SK-N-SH (cell line): ENCODE results near the gene CUBN. TPM values are rescaled to one million over a fixed set of nuclear protein-coding genes. Genes with fewer than 3 reads are reported as not detected.

Source experiments
- CTCF ChIA-PET: fragments of 300-600, 350-600 bp; formaldehyde crosslinking; extraction: SDS; loops from one replicate; lab custom pipeline; 2021; lab: Yijun Ruan, JAX
- POLR2A ChIA-PET: fragments of 350-600 bp; sonication (Branson Sonifier 250); formaldehyde crosslinking; extraction: SDS; loops from one replicate; lab custom pipeline; 2020; ENCODE audit warnings: antibody characterized with exemption, inconsistent platforms; lab: Yijun Ruan, JAX
- DNase-seq: peaks from one replicate; pipeline ENCODE4 v3.0.0; 2012
- H2AFZ ChIP-seq: fragments of 200-600 bp; sonication (generic); 2 replicates; pipeline ENCODE4 v1.8.1; 2016; ENCODE audit warnings: antibody characterized with exemption, mild to moderate bottlenecking, low read depth
- H3F3A ChIP-seq: fragments of 200-600 bp; sonication (generic); replicated peaks from 2 replicates; pipeline ENCODE3; 2016; ENCODE audit warnings: antibody characterized with exemption, mild to moderate bottlenecking; ENCODE audit not compliant: insufficient read depth
- H3K27ac ChIP-seq, 2 experiments: fragments of 200-500 bp in 1 of 2; fragments of 200-600 bp in 1 of 2; sonication (Bioruptor generic) in 1 of 2; sonication (generic), shearing (Covaris generic) in 1 of 2; 2 replicates each; pipeline versions ENCODE4 v1.5.1 to v1.6.1; 2014 to 2016; ENCODE audit warnings: low read depth in 2 of 2, inconsistent platforms in 1 of 2, low read length in 1 of 2, mild to moderate bottlenecking in 1 of 2, mixed read lengths in 1 of 2
- H3K27me3 ChIP-seq: fragments of 200-600 bp; sonication (generic), shearing (Covaris generic); 2 replicates; pipeline ENCODE4 v1.6.1; 2016; ENCODE audit warnings: mixed run types; ENCODE audit not compliant: insufficient read depth
- H3K36me3 ChIP-seq, 2 experiments: fragments of 200-500 bp in 1 of 2; fragments of 200-600 bp in 1 of 2; sonication (Bioruptor generic) in 1 of 2; sonication (generic) in 1 of 2; replicated peaks in 1 of 2; 2 replicates each; pipeline versions ENCODE3 to v1.5.1; 2014 to 2016; ENCODE audit warnings: low read length in 1 of 2, mild to moderate bottlenecking in 1 of 2; ENCODE audit not compliant: insufficient read depth in 2 of 2, control insufficient read depth in 1 of 2
- H3K4me1 ChIP-seq, 2 experiments: fragments of 200-500 bp in 1 of 2; fragments of 200-600 bp in 1 of 2; sonication (Bioruptor generic) in 1 of 2; sonication (generic), shearing (Covaris generic) in 1 of 2; 2 replicates each; pipeline versions ENCODE4 v1.5.1 to v1.6.1; 2014 to 2016; ENCODE audit warnings: low read depth in 1 of 2, low read length in 1 of 2, mixed run types in 1 of 2; ENCODE audit not compliant: insufficient read depth in 2 of 2, control insufficient read depth in 1 of 2
- H3K4me2 ChIP-seq: fragments of 200-600 bp; sonication (generic), shearing (Covaris generic); 2 replicates; pipeline ENCODE4 v1.6.1; 2017; ENCODE audit warnings: mixed run types
- H3K4me3 ChIP-seq, 2 experiments: fragments of 200-500 bp in 1 of 2; fragments of 200-600 bp in 1 of 2; sonication (Bioruptor generic) in 1 of 2; sonication (generic), shearing (Covaris generic) in 1 of 2; 2 replicates each; pipeline versions ENCODE4 v1.5.1 to v1.8.1; 2014 to 2016; ENCODE audit warnings: low read depth in 2 of 2, inconsistent platforms in 1 of 2, low read length in 1 of 2, mild to moderate bottlenecking in 1 of 2, mixed read lengths in 1 of 2, moderate library complexity in 1 of 2
- H3K79me2 ChIP-seq: fragments of 200-600 bp; sonication (generic); 2 replicates; pipeline ENCODE4 v1.8.1; 2017; ENCODE audit warnings: mild to moderate bottlenecking; ENCODE audit not compliant: insufficient read depth
- H3K9ac ChIP-seq: fragments of 200-600 bp; sonication (generic); 2 replicates; pipeline ENCODE4 v1.6.1; 2017; ENCODE audit warnings: mixed run types
- H3K9me2 ChIP-seq: fragments of 200-600 bp; sonication (generic); 2 replicates; pipeline ENCODE4 v1.6.1; 2017; ENCODE audit warnings: mixed run types
- H3K9me3 ChIP-seq: fragments of 200-600 bp; sonication (generic); 2 replicates; pipeline ENCODE4 v1.6.1; 2017; ENCODE audit warnings: mixed run types, mild to moderate bottlenecking, moderate library complexity
- H4K20me1 ChIP-seq: fragments of 200-600 bp; sonication (generic); 2 replicates; pipeline ENCODE4 v1.6.1; 2017; ENCODE audit warnings: mild to moderate bottlenecking, mixed run types; ENCODE audit not compliant: insufficient read depth
- EP300 ChIP-seq, 2 experiments: IDR thresholded peaks; 2 replicates each; pipeline versions ENCODE4 v1.4.0 to v1.6.1; 2012; ENCODE audit warnings: borderline replicate concordance in 1 of 2, low read depth in 1 of 2, low read length in 1 of 2
- NRF1 ChIP-seq: IDR thresholded peaks from 2 replicates; pipeline ENCODE4 v1.6.1; 2012; ENCODE audit warnings: low read depth, mild to moderate bottlenecking, low read length
- RAD21 ChIP-seq: IDR thresholded peaks from 2 replicates; pipeline ENCODE4 v1.6.1; 2012; ENCODE audit warnings: mild to moderate bottlenecking, low read length
- RCOR1 ChIP-seq: fragments of 150-350 bp; IDR thresholded peaks from 2 replicates; pipeline ENCODE4 v1.6.1; 2017; ENCODE audit warnings: antibody characterized with exemption, low read length
- SIN3A ChIP-seq: IDR thresholded peaks from 2 replicates; pipeline ENCODE4 v1.6.1; 2012; ENCODE audit warnings: low read depth, mild to moderate bottlenecking, low read length, moderate library complexity, borderline replicate concordance
- SMC3 ChIP-seq: IDR thresholded peaks from 2 replicates; pipeline ENCODE4 v1.6.1; 2012; ENCODE audit warnings: low read depth, low read length, improper control_type of control experiment
- WGBS: methylation state at CpG from one replicate; pipeline ENCODE4 v1.1.6; 2017; ENCODE audit warnings: low lambda C conversion rate; 5-methylcytosine and 5-hydroxymethylcytosine counted together
- polyA plus RNA-seq, 3 experiments: library from polyadenylated mRNA; depleted of rRNA; stranded (reverse); fragments of >200 nt; gene quantifications; 2 replicates each; pipeline ENCODE4 v1.2.3, GENCODE V29; 2012
- TF ChIP-seq, protein P1 (sequence below): fragments of 200-600 bp; sonication (generic); IDR thresholded peaks from 2 replicates; pipeline ENCODE4 v1.6.1; 2017; ENCODE audit warnings: antibody characterized with exemption, mild to moderate bottlenecking, moderate library complexity
- TF ChIP-seq, protein P2 (sequence below): IDR thresholded peaks from 2 replicates; pipeline ENCODE4; 2012
- TF ChIP-seq, protein P3 (sequence below): IDR thresholded peaks from 2 replicates; pipeline ENCODE4 v1.4.0; 2012; ENCODE audit warnings: low read depth, borderline replicate concordance
- TF ChIP-seq, protein P4 (sequence below): fragments of 150-350 bp; IDR thresholded peaks from 2 replicates; pipeline ENCODE4 v1.6.1; 2016; ENCODE audit warnings: mild to moderate bottlenecking, low read depth, low read length
- TF ChIP-seq, protein P5 (sequence below): fragments of 150-350 bp; IDR thresholded peaks from 2 replicates; pipeline ENCODE4 v1.6.1; 2017; ENCODE audit warnings: antibody characterized with exemption, low read length, low read depth, borderline replicate concordance

Gene CUBN
- polyA plus RNA-seq, 1 of the 3 experiments (the other 2 are of a cell fraction), result 2.4 TPM

DNA sequence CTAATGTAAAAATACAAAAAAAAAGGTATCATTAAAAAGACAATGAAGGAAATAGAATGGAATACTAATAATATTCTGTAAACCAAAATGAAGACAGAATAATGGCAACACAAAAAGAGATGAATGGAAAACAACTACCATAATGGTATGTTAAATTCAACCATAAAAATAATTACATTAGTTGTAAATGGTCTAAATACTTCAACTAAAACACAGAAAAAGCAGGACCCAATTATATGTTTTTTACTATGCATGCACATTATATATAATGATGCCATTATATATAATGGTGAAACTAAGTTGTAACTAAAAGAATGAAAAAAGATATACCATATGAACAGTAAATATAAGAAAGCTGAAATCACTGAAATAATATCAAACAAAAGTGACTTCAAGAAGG lies 76.5 kb downstream of the CUBN start:
- Histone ChIP-seq H3K79me2 (no peaks in the 10 kb centered on the region), H3K4me1 (peaks cover 4 to 7% of the 10 kb centered on the region in 2 experiments; a peak in 3 of 4 replicates), H3K9ac (no peak overlapping the region), H3K9me3 (peaks cover 25% of the 10 kb centered on the region), H4K20me1 (no peaks in the 10 kb centered on the region), H3K27ac (no peak overlapping the region), H3K4me3 (no peak overlapping the region), H3K4me2 (no peak overlapping the region), H3F3A (peaks cover 28% of the 10 kb centered on the region), H2AFZ (no peak overlapping the region), H3K9me2 (no peaks in the 10 kb centered on the region), H3K27me3 (no peaks in the 10 kb centered on the region), H3K36me3 (peaks cover 0 to 11% of the 10 kb centered on the region in 2 experiments)
- DNase-seq, result no peak
- TF ChIP-seq SIN3A (no peak), EP300 (IDR thresholded peaks at IDR 0.05; ENCODE audit: borderline replicate concordance in 1 of 2, low read depth in 1 of 2, low read length in 1 of 2) (no peak)
- ChIA-PET POLR2A (no interaction called here), CTCF (no interaction called here)

DNA sequence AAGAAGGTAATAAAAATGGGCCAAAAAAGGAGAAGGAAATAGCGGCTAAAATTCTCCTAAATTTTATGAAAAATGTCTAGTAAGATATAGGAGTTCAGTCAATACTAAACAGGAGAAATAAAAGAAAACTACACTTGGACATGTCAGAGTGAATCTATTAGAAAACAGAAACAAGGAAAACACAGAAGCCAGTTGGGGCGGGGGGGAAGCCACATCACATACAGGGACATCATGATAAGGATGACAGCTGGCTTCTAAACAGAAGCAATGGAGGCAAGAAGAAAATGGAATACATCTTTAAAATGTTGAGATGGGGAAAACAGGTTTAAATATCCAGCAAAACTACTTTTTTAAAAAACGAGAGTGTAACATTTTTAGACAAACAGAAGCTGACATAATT lies 77.8 kb downstream of the CUBN start:
- Histone ChIP-seq H3K9me3 (peaks cover 25% of the 10 kb centered on the region), H2AFZ (no peak overlapping the region), H3K36me3 (peaks cover 0 to 11% of the 10 kb centered on the region in 2 experiments), H3K27me3 (no peaks in the 10 kb centered on the region), H3K27ac (no peak overlapping the region), H3K9ac (no peak overlapping the region), H3K4me2 (no peak overlapping the region), H3K4me3 (no peak overlapping the region), H3K4me1 (peaks cover under 1% of the 10 kb centered on the region in 2 experiments; a peak in 3 of 4 replicates), H3K79me2 (no peaks in the 10 kb centered on the region), H3K9me2 (no peaks in the 10 kb centered on the region)
- DNase-seq, result no peak
- ChIA-PET CTCF (no interaction called here), POLR2A (no interaction called here)
- 84% methylated on average over 3 of the region's 3 CpGs for WGBS
- TF ChIP-seq, protein P1, sequence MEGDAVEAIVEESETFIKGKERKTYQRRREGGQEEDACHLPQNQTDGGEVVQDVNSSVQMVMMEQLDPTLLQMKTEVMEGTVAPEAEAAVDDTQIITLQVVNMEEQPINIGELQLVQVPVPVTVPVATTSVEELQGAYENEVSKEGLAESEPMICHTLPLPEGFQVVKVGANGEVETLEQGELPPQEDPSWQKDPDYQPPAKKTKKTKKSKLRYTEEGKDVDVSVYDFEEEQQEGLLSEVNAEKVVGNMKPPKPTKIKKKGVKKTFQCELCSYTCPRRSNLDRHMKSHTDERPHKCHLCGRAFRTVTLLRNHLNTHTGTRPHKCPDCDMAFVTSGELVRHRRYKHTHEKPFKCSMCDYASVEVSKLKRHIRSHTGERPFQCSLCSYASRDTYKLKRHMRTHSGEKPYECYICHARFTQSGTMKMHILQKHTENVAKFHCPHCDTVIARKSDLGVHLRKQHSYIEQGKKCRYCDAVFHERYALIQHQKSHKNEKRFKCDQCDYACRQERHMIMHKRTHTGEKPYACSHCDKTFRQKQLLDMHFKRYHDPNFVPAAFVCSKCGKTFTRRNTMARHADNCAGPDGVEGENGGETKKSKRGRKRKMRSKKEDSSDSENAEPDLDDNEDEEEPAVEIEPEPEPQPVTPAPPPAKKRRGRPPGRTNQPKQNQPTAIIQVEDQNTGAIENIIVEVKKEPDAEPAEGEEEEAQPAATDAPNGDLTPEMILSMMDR, result no peak
- TF ChIP-seq RAD21, result no peak
- TF ChIP-seq, protein P2, sequence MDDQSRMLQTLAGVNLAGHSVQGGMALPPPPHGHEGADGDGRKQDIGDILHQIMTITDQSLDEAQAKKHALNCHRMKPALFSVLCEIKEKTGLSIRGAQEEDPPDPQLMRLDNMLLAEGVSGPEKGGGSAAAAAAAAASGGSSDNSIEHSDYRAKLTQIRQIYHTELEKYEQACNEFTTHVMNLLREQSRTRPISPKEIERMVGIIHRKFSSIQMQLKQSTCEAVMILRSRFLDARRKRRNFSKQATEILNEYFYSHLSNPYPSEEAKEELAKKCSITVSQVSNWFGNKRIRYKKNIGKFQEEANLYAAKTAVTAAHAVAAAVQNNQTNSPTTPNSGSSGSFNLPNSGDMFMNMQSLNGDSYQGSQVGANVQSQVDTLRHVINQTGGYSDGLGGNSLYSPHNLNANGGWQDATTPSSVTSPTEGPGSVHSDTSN, result no peak
- no peak for TF ChIP-seq RCOR1
- TF ChIP-seq, protein P3, sequence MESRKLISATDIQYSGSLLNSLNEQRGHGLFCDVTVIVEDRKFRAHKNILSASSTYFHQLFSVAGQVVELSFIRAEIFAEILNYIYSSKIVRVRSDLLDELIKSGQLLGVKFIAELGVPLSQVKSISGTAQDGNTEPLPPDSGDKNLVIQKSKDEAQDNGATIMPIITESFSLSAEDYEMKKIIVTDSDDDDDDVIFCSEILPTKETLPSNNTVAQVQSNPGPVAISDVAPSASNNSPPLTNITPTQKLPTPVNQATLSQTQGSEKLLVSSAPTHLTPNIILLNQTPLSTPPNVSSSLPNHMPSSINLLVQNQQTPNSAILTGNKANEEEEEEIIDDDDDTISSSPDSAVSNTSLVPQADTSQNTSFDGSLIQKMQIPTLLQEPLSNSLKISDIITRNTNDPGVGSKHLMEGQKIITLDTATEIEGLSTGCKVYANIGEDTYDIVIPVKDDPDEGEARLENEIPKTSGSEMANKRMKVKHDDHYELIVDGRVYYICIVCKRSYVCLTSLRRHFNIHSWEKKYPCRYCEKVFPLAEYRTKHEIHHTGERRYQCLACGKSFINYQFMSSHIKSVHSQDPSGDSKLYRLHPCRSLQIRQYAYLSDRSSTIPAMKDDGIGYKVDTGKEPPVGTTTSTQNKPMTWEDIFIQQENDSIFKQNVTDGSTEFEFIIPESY, result no peak
- TF ChIP-seq, protein P4, sequence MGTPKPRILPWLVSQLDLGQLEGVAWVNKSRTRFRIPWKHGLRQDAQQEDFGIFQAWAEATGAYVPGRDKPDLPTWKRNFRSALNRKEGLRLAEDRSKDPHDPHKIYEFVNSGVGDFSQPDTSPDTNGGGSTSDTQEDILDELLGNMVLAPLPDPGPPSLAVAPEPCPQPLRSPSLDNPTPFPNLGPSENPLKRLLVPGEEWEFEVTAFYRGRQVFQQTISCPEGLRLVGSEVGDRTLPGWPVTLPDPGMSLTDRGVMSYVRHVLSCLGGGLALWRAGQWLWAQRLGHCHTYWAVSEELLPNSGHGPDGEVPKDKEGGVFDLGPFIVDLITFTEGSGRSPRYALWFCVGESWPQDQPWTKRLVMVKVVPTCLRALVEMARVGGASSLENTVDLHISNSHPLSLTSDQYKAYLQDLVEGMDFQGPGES, result no peak
- TF ChIP-seq, protein P5, sequence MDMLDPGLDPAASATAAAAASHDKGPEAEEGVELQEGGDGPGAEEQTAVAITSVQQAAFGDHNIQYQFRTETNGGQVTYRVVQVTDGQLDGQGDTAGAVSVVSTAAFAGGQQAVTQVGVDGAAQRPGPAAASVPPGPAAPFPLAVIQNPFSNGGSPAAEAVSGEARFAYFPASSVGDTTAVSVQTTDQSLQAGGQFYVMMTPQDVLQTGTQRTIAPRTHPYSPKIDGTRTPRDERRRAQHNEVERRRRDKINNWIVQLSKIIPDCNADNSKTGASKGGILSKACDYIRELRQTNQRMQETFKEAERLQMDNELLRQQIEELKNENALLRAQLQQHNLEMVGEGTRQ, result no peak
- TF ChIP-seq SMC3, result no peak
- no peak for TF ChIP-seq NRF1
- TF ChIP-seq, all 33 proteins: peak for 0
- Histone ChIP-seq H3F3A (peaks cover 19% of the 10 kb centered on the region), H4K20me1 (no peaks in the 10 kb centered on the region)
